Measurements from ENCODE around the gene CDC42BPB. TPM values are rescaled to one million over a fixed set of nuclear protein-coding genes. Genes with fewer than 3 reads are reported as not detected.

Gene CDC42BPB
- total RNA-seq, 1 donor from 2014 or later = 96.5 TPM

GRCh38 chr14:102986810-102987579 lies 70.4 kb downstream of the CDC42BPB start:
- Histone ChIP-seq H3K27ac (no peak overlapping the region), H3K36me3 (peaks cover 51 to 89% of the 10 kb centered on the region in 2 donors), H3K27me3 (no peaks in the 10 kb centered on the region), H3K4me3 (no peak overlapping the region), H3K4me1 (no peaks in the 10 kb centered on the region), H3K9me3 (peaks cover 10 to 21% of the 10 kb centered on the region in 2 donors)
- TF ChIP-seq CTCF (IDR thresholded peaks at IDR 0.05) = no peak
- no peak for DNase-seq (ENCODE audit: low spot score in 2 of 2)
- intact Hi-C loops (cut with DNase I) = no loop called here

GRCh38 chr14:102985665-102986064 lies 71.7 kb downstream of the CDC42BPB start:
- no peaks in the 10 kb centered on the region for H3K4me1 ChIP-seq
- peaks cover 10 to 21% of the 10 kb centered on the region in 2 donors for H3K9me3 ChIP-seq
- no peaks in the 10 kb centered on the region for H3K27me3 ChIP-seq
- intact Hi-C loops (cut with DNase I) = no loop called here
- peaks cover 64 to 90% of the 10 kb centered on the region in 2 donors for H3K36me3 ChIP-seq
- no peak overlapping the region for H3K4me3 ChIP-seq
- TF ChIP-seq CTCF (IDR thresholded peaks at IDR 0.05) = no peak
- no peak for DNase-seq (ENCODE audit: low spot score in 2 of 2)
- H3K27ac ChIP-seq = no peak overlapping the region

GRCh38 chr14:102984336-102985102 lies 72.8 kb downstream of the CDC42BPB start:
- no peak for DNase-seq (ENCODE audit: low spot score in 2 of 2)
- intact Hi-C loops (cut with DNase I) = no loop called here
- H3K36me3 ChIP-seq = peaks cover 69 to 90% of the 10 kb centered on the region in 2 donors
- H3K27me3 ChIP-seq = no peaks in the 10 kb centered on the region
- peaks cover 10 to 18% of the 10 kb centered on the region in 2 donors for H3K9me3 ChIP-seq
- TF ChIP-seq CTCF (IDR thresholded peaks at IDR 0.05) = no peak
- no peak overlapping the region for H3K4me3 ChIP-seq
- no peak overlapping the region for H3K27ac ChIP-seq
- no peaks in the 10 kb centered on the region for H3K4me1 ChIP-seq

DNA sequence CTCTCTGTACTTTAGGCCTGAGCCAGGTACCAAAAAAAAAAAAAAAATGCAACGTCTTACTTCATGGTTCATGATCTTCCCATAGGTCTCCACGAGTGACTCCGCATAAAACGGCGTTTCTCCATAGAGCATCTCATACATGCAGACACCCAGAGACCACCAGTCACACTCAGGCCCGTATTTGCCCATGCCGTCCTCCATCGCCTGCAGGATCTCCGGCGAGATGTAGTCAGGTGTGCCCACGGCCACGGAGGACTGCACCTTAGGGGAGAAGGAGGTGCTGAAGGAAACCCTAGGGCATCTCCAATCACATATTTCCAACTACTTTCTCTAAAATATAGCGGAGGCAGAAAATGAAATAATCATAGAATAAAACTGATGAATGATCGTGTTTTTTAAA lies 73.9 kb downstream of the CDC42BPB start:
- DNase-seq (ENCODE audit: low spot score in 2 of 2) = no peak
- H3K36me3 ChIP-seq = peaks cover 64 to 92% of the 10 kb centered on the region in 2 donors

More for the DNA sequence above, 73.9 kb downstream of the CDC42BPB start:
- H3K4me1 ChIP-seq = no peaks in the 10 kb centered on the region
- H3K27me3 ChIP-seq = no peaks in the 10 kb centered on the region
- no peak for TF ChIP-seq CTCF (IDR thresholded peaks at IDR 0.05)
- no peak overlapping the region for H3K27ac ChIP-seq
- peaks cover 9% of the 10 kb centered on the region in 2 donors for H3K9me3 ChIP-seq
- H3K4me3 ChIP-seq = no peak overlapping the region
- intact Hi-C loops (cut with DNase I) = no loop called here

Measured in ascending aorta (tissue), 2 donors.